Measurements from ENCODE around the gene TSPAN14. TPM values are rescaled to one million over a fixed set of nuclear protein-coding genes. Genes with fewer than 3 reads are reported as not detected.

The TSPAN14 gene
- total and polyA plus RNA-seq, 10 of the 15 experiments (the other 5 are each of a cell fraction or from before 2014, with no cell fraction given), result 2.5 to 31.7 (median 17.9) TPM

GRCh38 chr10:80542652-80543318 lies 88.7 kb downstream of the TSPAN14 start:
- in situ Hi-C loops (cut with MboI), result no loop called here
- FAIRE-seq (no peak), DNase-seq (ENCODE audit: low read depth, low spot score) (no peak), ATAC-seq (no peak)
- Histone ChIP-seq H3K4me1 (ENCODE audit: control insufficient read depth, insufficient read depth, low read length) (peaks cover 28% of the 10 kb centered on the region), H4K20me1 (ENCODE audit: control insufficient read depth, insufficient read depth) (no peaks in the 10 kb centered on the region), H3K36me3 (ENCODE audit: control insufficient read depth in 2 of 2, insufficient read depth in 2 of 2, low read length in 1 of 2) (no peaks in the 10 kb centered on the region), H3K27me3 (replicated peaks in 1 of 2; ENCODE audit: control insufficient read depth in 2 of 2, insufficient read depth in 2 of 2, low read length in 1 of 2) (no peaks in the 10 kb centered on the region), H3K4me2 (ENCODE audit: control insufficient read depth, insufficient read depth) (no peak overlapping the region), H3K79me2 (ENCODE audit: control insufficient read depth, insufficient read depth, low read length) (no peaks in the 10 kb centered on the region), H3K9ac (ENCODE audit: control insufficient read depth, insufficient read depth, low read length) (no peak overlapping the region), H2AFZ (ENCODE audit: control insufficient read depth, low read depth, low read length) (no peak overlapping the region), H3K27ac (ENCODE audit: control insufficient read depth, insufficient read depth) (no peak overlapping the region), H3K4me3 (no peak overlapping the region), H3K9me3 (replicated peaks; ENCODE audit: control insufficient read depth, insufficient read depth, low read length) (no peaks in the 10 kb centered on the region; the same call in 2 of the 3 replicates)
- ChIA-PET RAD21 (ENCODE audit: unreplicated experiment) (interaction anchor here (0.7 to 3.9 kb wide), 4 partner anchors 10 to 57 kb away, joined by 3 to 34 read pairs (median 4); no protein-coding TSS in a partner anchor), SMC1A (ENCODE audit: uncharacterized antibody, unreplicated experiment) (interaction anchor here (1.1 to 3.0 kb wide), 7 partner anchors 15 to 55 kb away, joined by 3 to 17 read pairs (median 4); no protein-coding TSS in a partner anchor), CTCF (interaction anchor here (0.7 to 4.0 kb wide), 5 partner anchors 12 to 111 kb away, joined by 3 to 44 read pairs (median 3); no protein-coding TSS in a partner anchor), POLR2A (interaction anchor here (0.6 to 1.5 kb wide), 4 partner anchors 9 to 55 kb away, joined by 3 to 6 read pairs (median 4); no protein-coding TSS in a partner anchor)
- TF ChIP-seq IKZF2 (IDR thresholded peaks at IDR 0.05), result no peak
- TF ChIP-seq ZBTB40 (IDR thresholded peaks at IDR 0.05; ENCODE audit: borderline replicate concordance), result no peak
- TF ChIP-seq ASH2L (IDR thresholded peaks at IDR 0.05; ENCODE audit: borderline replicate concordance, low read depth), result no peak
- no peak for TF ChIP-seq MTA2 (IDR thresholded peaks at IDR 0.05; ENCODE audit: low read depth)
- TF ChIP-seq CHD2 (IDR thresholded peaks at IDR 0.05; ENCODE audit: borderline replicate concordance, low read depth, low read length), result no peak
- TF ChIP-seq SUPT20H (IDR thresholded peaks at IDR 0.05; ENCODE audit: borderline replicate concordance, control insufficient read depth, low read depth, low read length), result no peak
- no peak for TF ChIP-seq ZNF687 (IDR thresholded peaks at IDR 0.05)
- no peak for TF ChIP-seq USF1 (IDR thresholded peaks at IDR 0.05; ENCODE audit: borderline replicate concordance, extremely low read length, insufficient read depth, low read depth, low read length)
- WGBS (ENCODE audit: insufficient coverage, insufficient replicate concordance, low lambda C conversion rate, missing lambda C conversion rate), result 98% methylated on average over 13 of the region's 19 CpGs
- intact Hi-C loops (cut with micrococcal nuclease; ENCODE audit: unreplicated experiment), result no loop called here
- BruUV-seq (replicated peaks), result no TSS peak
